Measurements from ENCODE around the gene KLHL35.

KLHL35 gene

GRCh38 chr11:75468534-75469340, 35.7 kb upstream of the KLHL35 start:
- DNase-seq = peak; percentile 58

- no peak for DNase-seq
Observed at GRCh38 chr11:75467881-75468280, 34.9 kb upstream of the KLHL35 start.

- no peak for DNase-seq
Observed at GRCh38 chr11:75467311-75467710, 34.3 kb upstream of the KLHL35 start.

- no peak for DNase-seq
Observed at GRCh38 chr11:75465701-75466531, 32.9 kb upstream of the KLHL35 start.

- DNase-seq = no peak
Observed at GRCh38 chr11:75463106-75463774, 30.2 kb upstream of the KLHL35 start.

- DNase-seq = no peak
Observed at GRCh38 chr11:75462117-75462653, 29.2 kb upstream of the KLHL35 start.

GRCh38 chr11:75461151-75461550, 28.1 kb upstream of the KLHL35 start:
- DNase-seq = no peak

- no peak for DNase-seq
Observed at GRCh38 chr11:75456596-75457183, 23.7 kb upstream of the KLHL35 start.

- DNase-seq = no peak
Observed at GRCh38 chr11:75454987-75455386, 22.0 kb upstream of the KLHL35 start.

- no peak for DNase-seq
Observed at GRCh38 chr11:75453916-75454655, 21.1 kb upstream of the KLHL35 start.

- DNase-seq = no peak
Observed at GRCh38 chr11:75450826-75451821, 18.1 kb upstream of the KLHL35 start.

- DNase-seq = no peak
Observed at GRCh38 chr11:75450236-75450635, 17.2 kb upstream of the KLHL35 start.

GRCh38 chr11:75449776-75450175, 16.8 kb upstream of the KLHL35 start:
- DNase-seq = no peak

- no peak for DNase-seq
Observed at GRCh38 chr11:75449271-75449670, 16.3 kb upstream of the KLHL35 start.

- DNase-seq = no peak
Observed at GRCh38 chr11:75447415-75447814, 14.4 kb upstream of the KLHL35 start.

GRCh38 chr11:75445315-75445953, 12.4 kb upstream of the KLHL35 start:
- DNase-seq = peak; percentile 71

GRCh38 chr11:75443043-75443442, 10.0 kb upstream of the KLHL35 start:
- no peak for DNase-seq

- DNase-seq = no peak
Observed at GRCh38 chr11:75442161-75442885, 9.3 kb upstream of the KLHL35 start.

GRCh38 chr11:75441804-75442132, 8.8 kb upstream of the KLHL35 start:
- DNase-seq = no peak

Data from left hindlimb (tissue), 1 donor.